GM20431 (cell line): Measurements from ENCODE around the gene DKKL1.
"Not testable (repeated sequence)": the region's sequence is repeated elsewhere in the genome, so short reads cannot be mapped to it uniquely, and the experiment has no call there.

Experiments used
- in situ Hi-C: fragments of 300-500 bp; cut with MseI, MboI; formaldehyde crosslinking; loops from one replicate; pipeline ENCODE4 v1.15.0; 2020; ENCODE audit warnings: low sequenced_read_pairs; ENCODE audit not compliant: unreplicated experiment

DKKL1 gene

GRCh38 chr19:49363268-49364082 is at the start of gene DKKL1:
DKKL1 (plus strand) TSS chr19:49363877; CDS start chr19:49363999, 122 bp downstream.
- in situ Hi-C loops = no loop called here

GRCh38 chr19:49315111-49315510 is 48.6 kb upstream of the DKKL1 start:
- in situ Hi-C loops = no loop called here

- in situ Hi-C loops = no loop called here
Measured at GRCh38 chr19:49316284-49316683, 47.4 kb upstream of the DKKL1 start.

- in situ Hi-C loops = no loop called here
Measured at GRCh38 chr19:49318296-49318695, 45.4 kb upstream of the DKKL1 start.

- in situ Hi-C loops = no loop called here
Measured at GRCh38 chr19:49324801-49325576, 38.7 kb upstream of the DKKL1 start, which contains the start of gene SLC6A16. SLC6A16 (minus strand) TSS chr19:49325191; CDS start chr19:49311347, 13,844 bp downstream.

- in situ Hi-C loops = not testable (repeated sequence)
Measured at GRCh38 chr19:49325756-49326155, 37.9 kb upstream of the DKKL1 start.

GRCh38 chr19:49326165-49326704 is 37.4 kb upstream of the DKKL1 start:
- in situ Hi-C loops = no loop called here

GRCh38 chr19:49327878-49328544 is 35.7 kb upstream of the DKKL1 start:
- in situ Hi-C loops = no loop called here

GRCh38 chr19:49328741-49329140 is 34.9 kb upstream of the DKKL1 start:
- in situ Hi-C loops = no loop called here

GRCh38 chr19:49331187-49331586 is 32.5 kb upstream of the DKKL1 start:
- in situ Hi-C loops = not testable (repeated sequence)

- in situ Hi-C loops = no loop called here
Measured at GRCh38 chr19:49331616-49332055, 32.0 kb upstream of the DKKL1 start.

- in situ Hi-C loops = not testable (repeated sequence)
Measured at GRCh38 chr19:49332691-49333417, 30.8 kb upstream of the DKKL1 start.

GRCh38 chr19:49333418-49333805 is 30.3 kb upstream of the DKKL1 start:
- in situ Hi-C loops = no loop called here

- in situ Hi-C loops = no loop called here
Measured at GRCh38 chr19:49333811-49334288, 29.8 kb upstream of the DKKL1 start.

GRCh38 chr19:49335071-49335783 is 28.4 kb upstream of the DKKL1 start, which contains the start of gene CD37:
CD37 (plus strand) TSS chr19:49335406; CDS start chr19:49335541, 135 bp downstream.
- in situ Hi-C loops = no loop called here

GRCh38 chr19:49335784-49336481 is 27.7 kb upstream of the DKKL1 start:
- in situ Hi-C loops = no loop called here

- in situ Hi-C loops = no loop called here
Measured at GRCh38 chr19:49336482-49337266, 27.0 kb upstream of the DKKL1 start.
